Measurements from ENCODE around the gene ATP6V1C2.
"Not testable (repeated sequence)": the region's sequence is repeated elsewhere in the genome, so short reads cannot be mapped to it uniquely, and the experiment has no call there.

GRCh38 chr2:10813163-10814138 lies 92.0 kb downstream of the ATP6V1C2 start:
- TF ChIP-seq POLR2A, CTCF (IDR thresholded peaks at IDR 0.05): not testable (repeated sequence)
